NB4 (cell line): Measurements from ENCODE around the gene QRICH2.

Experiments
- DNase-seq: peaks from one replicate; pipeline ENCODE4 v3.0.0; 2010; ENCODE audit warnings: low read depth
- H3K4me3 ChIP-seq: one replicate; pipeline ENCODE4 v1.5.1; 2011; ENCODE audit warnings: mild to moderate bottlenecking, low read depth, low read length, moderate library complexity
- MYC ChIP-seq: IDR thresholded peaks from 2 replicates; pipeline ENCODE4 v1.6.1; 2011; ENCODE audit warnings: low read depth, low read length
- POLR2A ChIP-seq: IDR thresholded peaks from 2 replicates; pipeline ENCODE4 v1.6.1; 2011; ENCODE audit warnings: mild to moderate bottlenecking; ENCODE audit not compliant: insufficient read length; ENCODE audit errors: extremely low read depth
- TF ChIP-seq, protein P1 (sequence below): IDR thresholded peaks from 2 replicates; pipeline ENCODE4 v1.6.1; 2011; ENCODE audit warnings: low read depth, low read length
- TF ChIP-seq, protein P2 (sequence below): IDR thresholded peaks from one replicate; pipeline ENCODE4 v1.5.1; 2012; ENCODE audit warnings: low read depth, low read length

Gene QRICH2

DNA sequence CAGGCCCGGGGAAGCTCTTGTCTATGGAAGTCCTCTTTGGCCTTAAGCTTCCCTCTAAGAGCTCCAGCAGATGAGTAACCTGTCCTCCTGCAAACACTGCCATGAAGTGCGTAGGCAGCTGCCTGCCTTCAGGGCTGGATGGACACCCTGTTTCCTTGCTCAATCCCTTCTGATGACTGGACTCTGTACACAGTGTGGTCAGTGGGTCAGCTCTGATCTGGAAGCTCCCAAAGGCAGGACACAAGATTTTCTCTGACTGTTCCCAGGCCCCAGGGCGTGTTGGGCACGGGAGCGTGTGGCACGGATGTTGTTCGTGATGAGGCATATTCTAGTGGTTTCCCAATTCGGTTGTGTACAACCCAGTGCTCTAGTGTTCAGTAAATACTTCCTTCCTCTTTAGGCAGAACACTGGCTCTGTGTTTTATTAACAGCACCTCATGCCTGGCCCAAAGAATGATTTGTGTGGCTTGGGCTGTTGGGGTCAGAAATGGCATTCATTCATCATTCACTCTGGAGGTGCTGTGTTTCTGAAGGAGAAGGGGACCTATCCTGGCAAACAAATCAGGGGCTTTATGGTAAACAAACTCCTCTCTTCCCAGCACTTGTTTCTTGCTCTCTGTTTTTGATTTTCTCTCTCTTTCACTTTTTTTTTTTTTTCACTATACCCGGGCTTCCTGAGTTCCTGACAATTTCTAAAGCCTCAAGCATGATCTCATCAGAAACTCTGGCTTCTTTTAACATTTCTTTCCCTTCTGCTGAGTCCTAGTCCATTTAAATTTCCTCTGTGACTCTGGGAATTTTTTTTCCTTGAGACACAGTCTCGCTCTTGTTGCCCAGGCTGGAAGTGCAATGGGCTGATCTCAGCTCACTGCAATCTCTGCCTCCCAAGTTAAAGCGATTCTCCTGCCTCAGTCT lies 55.8 kb downstream of the QRICH2 start:
- TF ChIP-seq, protein P1, sequence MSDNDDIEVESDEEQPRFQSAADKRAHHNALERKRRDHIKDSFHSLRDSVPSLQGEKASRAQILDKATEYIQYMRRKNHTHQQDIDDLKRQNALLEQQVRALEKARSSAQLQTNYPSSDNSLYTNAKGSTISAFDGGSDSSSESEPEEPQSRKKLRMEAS = peak; percentile 73
- TF ChIP-seq POLR2A = peak; percentile 25
- TF ChIP-seq, protein P2, sequence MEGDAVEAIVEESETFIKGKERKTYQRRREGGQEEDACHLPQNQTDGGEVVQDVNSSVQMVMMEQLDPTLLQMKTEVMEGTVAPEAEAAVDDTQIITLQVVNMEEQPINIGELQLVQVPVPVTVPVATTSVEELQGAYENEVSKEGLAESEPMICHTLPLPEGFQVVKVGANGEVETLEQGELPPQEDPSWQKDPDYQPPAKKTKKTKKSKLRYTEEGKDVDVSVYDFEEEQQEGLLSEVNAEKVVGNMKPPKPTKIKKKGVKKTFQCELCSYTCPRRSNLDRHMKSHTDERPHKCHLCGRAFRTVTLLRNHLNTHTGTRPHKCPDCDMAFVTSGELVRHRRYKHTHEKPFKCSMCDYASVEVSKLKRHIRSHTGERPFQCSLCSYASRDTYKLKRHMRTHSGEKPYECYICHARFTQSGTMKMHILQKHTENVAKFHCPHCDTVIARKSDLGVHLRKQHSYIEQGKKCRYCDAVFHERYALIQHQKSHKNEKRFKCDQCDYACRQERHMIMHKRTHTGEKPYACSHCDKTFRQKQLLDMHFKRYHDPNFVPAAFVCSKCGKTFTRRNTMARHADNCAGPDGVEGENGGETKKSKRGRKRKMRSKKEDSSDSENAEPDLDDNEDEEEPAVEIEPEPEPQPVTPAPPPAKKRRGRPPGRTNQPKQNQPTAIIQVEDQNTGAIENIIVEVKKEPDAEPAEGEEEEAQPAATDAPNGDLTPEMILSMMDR = no peak
- peak; percentile 83 for TF ChIP-seq MYC
- peak; percentile 86 for DNase-seq
- H3K4me3 ChIP-seq = peak overlapping the region; percentile 27

DNA sequence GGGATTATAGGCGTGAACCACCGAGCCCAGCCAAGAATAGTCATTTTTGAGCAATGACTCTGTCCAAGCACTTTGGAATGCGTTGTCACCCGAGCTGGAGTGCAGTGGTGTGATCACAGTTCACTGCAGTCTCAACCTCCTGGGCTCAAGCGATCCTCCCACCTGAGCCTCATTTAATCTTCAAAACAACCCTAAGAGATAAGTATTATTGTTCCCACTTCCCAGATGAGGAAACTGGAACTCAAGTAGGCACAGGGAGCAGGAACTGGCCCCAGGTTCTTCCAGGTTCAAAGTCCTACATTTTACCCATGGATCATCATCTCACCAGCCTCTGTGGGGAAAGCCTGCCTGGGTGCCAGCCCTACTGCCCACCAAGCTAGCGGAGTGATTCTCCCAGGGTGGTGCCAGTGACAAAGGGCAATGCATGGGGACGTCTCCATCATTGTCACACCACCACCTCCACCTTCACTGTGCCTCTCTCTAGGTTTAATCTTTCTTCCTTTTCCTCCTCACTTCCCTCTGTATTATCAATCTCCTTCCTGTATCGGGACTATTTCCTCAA lies 56.5 kb downstream of the QRICH2 start:
- DNase-seq = no peak
- no peak overlapping the region for H3K4me3 ChIP-seq
- TF ChIP-seq POLR2A (no peak), MYC (no peak)
- TF ChIP-seq, protein P2 = no peak
- TF ChIP-seq, protein P1 = no peak

GRCh38 chr17:76250141-76250540 lies 57.9 kb downstream of the QRICH2 start:
- TF ChIP-seq MYC = no peak
- TF ChIP-seq, protein P2 = no peak
- no peak for TF ChIP-seq POLR2A
- TF ChIP-seq, protein P1 = no peak
- no peak overlapping the region for H3K4me3 ChIP-seq
- DNase-seq = no peak

- TF ChIP-seq, protein P2 = peak; percentile 8
- TF ChIP-seq, protein P1 = no peak
- no peak for TF ChIP-seq MYC
- no peak for TF ChIP-seq POLR2A
These were observed 59.9 kb downstream of the QRICH2 start for GRCh38 chr17:76248013-76248782.

GRCh38 chr17:76247304-76247703 lies 60.8 kb downstream of the QRICH2 start:
- H3K4me3 ChIP-seq = no peak overlapping the region
- no peak for DNase-seq
- TF ChIP-seq, protein P1 = no peak
- no peak for TF ChIP-seq POLR2A
- TF ChIP-seq, protein P2 = no peak
- TF ChIP-seq MYC = no peak

More at GRCh38 chr17:76248013-76248782, 59.9 kb downstream of the QRICH2 start:
- DNase-seq = no peak
- no peak overlapping the region for H3K4me3 ChIP-seq
